NAMALWA (cell line): ENCODE measurements around the gene NTM.
"Not testable (repeated sequence)": the region's sequence is repeated elsewhere in the genome, so short reads cannot be mapped to it uniquely, and the experiment has no call there.

Source experiments
- DNase-seq: peaks from one replicate; pipeline ENCODE4 v3.0.0-alpha.2; 2015; ENCODE audit warnings: low spot score

The NTM gene

DNA sequence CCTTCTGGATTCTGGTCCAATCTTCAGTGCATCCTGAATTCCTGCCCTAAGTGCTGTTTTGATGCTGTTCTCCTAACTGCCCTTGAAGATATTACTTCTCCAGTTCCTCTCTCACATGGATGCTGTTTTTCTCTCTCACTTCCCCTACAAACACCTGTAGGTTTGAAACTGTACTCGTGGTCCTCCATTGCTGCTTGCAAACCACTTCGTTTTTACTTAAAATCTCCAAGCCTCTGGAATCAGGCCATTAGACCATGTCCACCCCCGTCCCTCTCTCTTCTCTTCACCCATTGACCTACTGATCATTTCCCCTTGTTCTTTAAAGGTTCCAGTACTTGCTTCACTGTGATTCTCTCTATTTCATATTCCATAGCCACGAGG is 988.1 kb downstream of the NTM start:
- no peak for DNase-seq

DNA sequence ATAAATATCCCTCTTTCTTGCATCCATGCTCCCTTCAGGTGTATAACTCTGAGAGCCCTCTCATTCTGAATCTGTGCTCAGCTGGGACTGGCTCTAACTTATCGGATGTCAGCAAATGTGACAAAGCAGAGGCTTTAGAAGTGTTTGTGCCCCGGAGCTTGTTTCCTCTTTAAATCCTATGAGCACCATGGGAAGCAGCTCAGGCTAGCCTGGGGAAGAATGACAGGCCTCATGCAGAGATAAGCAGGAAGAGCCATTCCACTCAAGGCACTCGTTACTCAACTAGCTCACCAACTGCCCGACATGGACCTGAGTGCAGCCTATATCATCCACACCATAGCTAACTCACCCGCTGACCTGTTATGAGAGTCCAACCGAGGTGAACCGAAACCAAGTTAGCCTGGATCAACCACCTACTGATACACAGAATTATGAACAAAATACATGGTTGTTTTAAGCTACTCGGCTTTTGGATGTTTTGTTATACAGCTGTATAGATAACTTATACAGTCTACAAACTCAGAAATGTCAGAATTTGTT is 990.7 kb downstream of the NTM start:
- DNase-seq: no peak

DNA sequence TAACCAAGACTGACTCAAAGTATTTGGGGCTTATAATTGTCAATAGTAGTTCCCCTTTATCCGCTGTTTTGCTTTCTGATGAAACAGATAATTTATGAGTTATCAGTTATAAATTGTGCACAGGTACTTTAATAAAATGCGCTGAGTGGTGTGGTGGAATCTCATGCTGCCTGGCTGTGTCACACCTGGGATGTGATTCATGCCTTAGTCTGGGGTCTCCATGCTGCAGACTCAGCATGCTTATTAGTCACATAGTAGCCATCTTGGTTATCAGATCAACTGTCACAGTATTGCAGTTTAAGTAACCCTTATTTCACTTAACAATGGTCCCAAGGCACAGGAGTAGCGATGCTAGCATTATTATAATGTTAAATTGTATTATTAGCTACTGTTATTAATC is 995.2 kb downstream of the NTM start:
- no peak for DNase-seq

DNA sequence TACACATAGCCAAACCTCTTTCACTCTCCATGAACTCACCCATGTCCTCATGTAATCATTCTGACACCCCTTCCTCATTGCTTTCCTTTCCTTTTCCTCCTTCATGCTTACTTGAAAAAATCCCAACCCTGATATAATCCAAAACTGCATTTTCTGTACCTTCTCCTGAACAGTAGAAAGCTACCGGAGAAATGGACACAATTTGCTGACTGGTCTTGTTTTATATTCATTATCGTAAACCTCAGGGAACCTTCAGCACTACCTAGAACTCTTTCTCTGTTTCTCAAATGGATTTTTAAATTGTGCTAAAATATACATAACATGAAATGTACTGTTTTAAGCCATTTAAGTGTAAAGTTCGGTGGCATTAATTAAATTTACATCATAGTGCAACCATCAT is 996.9 kb downstream of the NTM start:
- DNase-seq: no peak

DNA sequence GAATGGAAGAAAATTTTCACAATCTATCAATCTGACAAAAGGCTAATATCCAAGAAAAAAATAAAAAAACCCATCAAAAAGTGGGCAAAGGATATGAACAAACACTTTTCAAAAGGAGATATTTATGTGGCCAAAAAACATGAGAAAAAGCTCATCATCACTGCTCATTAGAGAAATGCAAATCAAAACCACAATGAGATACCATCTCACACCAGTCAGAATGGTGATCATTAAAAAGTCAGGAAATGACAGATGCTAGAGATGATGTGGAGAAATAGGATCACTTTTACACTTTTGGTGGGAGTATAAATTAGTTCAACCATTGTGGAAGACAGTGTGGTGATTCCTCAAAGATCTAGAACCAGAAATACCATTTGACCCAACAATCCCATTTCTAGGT is 999.7 kb downstream of the NTM start:
- not testable (repeated sequence) for DNase-seq

DNA sequence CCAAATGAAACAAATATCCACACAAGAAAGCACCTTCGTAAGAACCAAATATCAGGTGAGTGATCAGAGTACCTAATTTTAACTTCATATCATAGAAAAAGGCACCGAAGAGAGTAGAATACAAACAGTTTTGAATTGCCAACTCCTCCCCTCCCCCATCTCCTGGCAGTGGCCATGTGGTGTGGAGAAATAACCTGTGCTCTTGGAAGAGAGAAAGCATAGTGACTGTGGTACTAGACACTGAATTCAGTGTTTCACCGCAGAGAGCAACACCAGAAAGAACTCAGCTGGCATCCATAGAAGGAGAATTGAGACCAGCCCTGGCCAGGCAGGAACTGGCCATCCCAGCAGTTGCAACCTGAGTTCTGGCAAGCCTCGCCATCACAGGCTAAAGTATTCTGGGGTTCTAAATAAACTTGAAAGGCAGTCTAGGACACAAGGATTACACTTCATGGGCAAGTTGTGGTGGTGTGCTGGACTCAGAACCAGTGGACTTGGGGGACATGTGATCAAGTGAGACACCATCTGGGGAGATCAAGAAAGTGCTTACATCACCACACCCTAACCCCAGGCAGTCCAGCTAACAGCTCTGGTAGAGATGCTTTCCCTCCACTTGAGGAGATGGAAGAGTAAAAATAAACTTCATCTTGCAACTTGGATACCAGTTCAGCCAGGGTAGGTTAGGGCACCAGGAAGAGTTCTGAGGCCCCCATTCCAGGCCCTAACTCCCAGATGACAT is 1003.2 kb downstream of the NTM start:
- DNase-seq: no peak

DNA sequence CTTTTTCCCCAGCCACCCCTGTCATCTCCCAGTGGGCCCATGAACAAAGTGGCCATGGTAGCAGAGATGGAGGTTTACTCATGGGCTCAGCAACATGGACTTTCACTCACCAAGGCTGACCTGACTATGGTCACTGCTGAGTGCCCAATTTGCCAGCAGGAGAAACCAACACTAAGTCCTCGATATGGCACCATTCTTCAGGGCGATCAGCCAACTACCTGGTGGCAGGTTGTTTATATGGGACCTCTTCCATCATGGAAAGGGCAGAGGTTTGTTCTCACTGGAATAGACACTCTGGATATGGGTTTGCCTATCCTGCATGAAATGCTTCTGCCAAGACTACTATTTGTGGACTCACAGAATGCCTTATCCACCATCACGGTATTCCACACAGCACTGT is 1009.1 kb downstream of the NTM start:
- no peak for DNase-seq
